ENCODE measurements around the gene SHANK2.

The SHANK2 gene

DNA sequence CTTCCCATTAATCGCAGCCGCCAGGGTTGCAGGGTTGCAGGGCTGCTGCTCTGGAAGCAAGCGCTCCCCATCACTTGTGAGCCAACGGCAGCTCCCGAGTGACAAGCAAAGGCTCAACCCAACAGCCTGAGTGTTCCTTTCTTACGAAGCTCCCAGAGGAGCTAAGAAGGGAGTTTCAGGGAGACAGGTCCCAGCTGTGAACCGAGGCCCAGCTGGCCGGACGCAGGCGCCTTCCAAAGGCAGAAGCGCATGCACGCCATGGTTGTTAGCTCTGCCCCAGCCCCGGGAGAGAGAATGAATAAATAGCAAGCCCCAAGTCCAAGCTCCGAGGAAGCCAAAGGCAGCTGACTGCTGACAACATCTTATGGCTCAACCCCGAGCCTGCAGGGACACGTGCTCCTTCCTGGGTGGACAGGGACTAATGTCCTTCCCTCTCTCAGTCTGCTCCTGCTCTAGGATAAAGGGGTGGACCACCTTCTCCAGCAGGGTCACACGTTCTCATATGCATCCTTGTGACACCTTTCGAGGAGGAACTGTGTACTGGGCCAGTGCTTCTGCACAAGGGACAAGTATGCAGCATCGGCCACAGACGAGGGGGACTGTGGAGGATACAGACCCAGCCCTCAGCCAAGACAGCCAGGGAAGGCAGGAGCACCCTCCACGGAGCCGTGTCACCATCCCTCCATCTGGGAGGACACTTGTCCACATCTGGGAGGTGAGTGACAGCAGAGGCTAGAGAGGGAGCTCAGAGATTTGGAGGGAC lies 29.9 kb downstream of the SHANK2 start:
- no peak for DNase-seq (ENCODE audit: low read depth in 2 of 2)

DNA sequence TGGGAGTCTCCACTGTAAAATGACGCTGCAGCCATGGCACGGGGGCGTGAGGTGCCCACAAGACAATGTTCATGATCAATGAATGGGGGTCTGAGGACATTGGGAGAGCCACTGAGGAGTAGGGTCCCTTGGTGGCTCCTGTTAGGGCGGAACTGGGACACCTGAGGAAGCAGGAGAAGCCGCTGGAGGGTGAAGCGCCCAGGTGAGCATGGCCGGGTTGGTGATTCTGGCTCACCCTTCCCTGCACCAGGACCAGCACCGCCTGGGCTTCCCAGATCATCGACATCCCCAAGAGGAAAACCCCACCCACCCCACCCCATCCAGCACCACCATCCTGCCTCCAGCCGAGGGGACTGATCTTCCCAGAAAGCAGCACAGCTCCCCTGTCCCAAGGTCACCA lies 30.6 kb downstream of the SHANK2 start:
- DNase-seq (ENCODE audit: low read depth in 2 of 2), result no peak

DNA sequence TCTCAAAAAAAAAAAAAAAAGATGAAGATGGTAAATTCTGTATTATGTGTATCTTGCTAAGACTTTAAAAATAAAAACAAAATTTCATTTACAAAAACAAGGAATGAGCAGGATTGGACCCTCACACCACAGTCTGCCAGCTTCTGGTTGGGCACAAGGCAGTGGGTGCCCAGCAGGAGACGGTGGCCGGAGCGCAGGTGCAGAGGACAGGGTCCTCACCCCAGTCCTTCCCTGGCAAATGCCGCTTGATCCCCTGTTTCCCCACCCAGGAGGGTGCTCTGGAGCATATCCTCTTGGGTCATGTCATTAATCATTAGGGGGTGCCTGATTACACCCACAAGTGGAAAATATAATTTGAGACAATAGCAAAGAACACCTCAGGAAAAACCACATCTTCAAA lies 31.2 kb downstream of the SHANK2 start:
- no peak for DNase-seq (ENCODE audit: low read depth in 2 of 2)

DNA sequence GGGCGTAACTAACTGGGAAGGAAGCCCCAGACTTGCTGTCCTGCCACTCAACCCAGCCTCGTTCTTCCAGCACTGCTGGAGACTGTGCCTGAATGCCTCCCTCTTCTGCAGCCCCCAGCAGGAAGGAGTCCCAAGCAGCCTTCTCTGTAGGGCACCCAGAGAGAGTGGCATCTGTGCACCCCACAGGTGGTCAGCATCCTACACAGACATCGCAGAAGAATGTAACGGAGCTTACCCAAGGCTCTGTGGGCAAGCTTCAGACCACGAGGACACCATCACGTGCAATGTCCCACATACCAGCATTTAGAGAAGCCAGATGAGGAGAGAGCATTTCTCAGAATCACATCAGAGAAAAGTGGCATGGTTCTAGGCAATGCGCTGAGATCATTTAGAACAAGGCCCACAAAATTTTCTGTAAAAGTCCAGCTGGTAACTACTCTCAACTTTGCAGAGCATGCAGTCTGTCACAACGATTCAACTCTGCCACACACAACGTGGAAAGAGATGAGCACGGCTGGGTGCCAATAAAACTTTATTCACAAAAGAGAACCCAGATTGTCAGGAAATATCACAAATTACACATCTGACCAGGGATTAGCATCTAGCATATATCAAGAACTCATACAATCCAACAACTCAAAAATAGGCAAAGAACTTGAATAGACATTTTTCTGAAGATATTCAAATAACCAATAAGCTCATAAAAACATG lies 33.4 kb downstream of the SHANK2 start:
- DNase-seq (ENCODE audit: low read depth in 2 of 2), result no peak

DNA sequence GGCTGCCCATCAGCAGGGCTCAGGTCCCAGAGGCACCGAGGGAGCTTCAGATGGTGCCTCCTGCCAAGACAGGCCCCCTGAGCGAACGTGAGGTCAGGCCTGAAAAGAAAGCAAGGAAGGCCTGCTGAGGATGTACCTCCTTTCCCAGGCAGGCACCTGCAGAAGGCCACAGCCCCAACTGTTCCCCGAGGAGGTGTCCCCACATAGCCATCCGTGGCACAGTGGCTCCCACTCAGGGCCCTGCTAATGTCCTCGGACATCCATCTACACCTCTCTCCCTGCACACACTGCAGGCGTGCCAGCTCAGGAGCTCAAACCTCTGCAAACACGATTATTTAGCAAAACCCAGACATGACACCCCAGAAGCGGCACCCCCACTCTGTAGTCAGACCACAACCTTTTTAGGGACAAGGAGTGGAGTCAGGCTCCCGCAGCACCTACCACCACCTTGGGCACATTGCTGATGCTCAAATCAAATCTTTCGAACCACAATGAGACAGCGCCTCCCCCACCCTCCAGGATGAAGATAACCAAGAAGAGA lies 36.9 kb downstream of the SHANK2 start:
- DNase-seq (ENCODE audit: low read depth in 2 of 2), result no peak

DNA sequence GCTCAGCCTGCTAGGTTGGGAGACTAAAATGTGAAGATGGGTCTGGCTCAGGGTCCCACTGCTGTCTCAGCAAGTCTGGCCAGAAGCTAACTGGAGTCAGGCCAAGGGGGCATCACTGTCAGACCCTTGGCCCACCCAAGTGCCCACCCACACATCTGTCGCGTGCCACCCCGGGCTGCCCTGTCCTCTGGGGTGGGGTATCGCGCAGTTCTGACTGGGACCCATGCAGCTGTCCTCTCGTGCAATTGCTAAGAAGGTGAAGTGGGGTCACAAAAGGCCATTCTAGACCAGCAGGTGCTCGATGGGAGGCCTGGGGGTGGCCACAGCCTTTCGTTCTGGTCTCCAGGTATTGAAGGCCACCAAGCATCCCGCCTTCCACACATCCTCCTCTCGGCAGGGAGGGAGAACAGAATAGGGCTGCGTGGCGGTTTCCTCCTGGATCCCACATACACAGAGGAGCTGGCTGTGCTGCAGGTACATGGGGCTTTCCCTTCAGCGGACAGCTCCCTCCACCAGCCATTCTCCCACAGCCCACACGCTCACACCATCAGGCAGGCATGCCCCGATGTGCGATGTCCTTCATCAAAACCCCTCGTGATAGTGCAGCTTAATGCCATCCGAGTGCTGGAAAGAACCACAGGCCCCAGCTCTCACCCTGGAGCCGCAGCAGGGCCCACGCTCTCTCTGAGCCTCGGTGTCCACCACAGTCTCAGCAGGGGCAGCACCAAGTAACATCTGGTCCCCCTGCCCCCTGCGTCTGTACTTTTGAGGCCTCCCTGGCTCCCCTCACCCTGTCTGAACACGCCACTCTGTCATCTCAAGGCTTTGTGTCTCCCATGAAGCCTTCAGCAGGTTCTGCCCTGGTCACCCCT lies 37.6 kb downstream of the SHANK2 start:
- no peak for DNase-seq (ENCODE audit: low read depth in 2 of 2)

- DNase-seq (ENCODE audit: low read depth in 2 of 2), result no peak
These were observed 38.5 kb downstream of the SHANK2 start for GRCh38 chr11:71213696-71214552.

- no peak for DNase-seq (ENCODE audit: low read depth in 2 of 2)
These were observed 39.4 kb downstream of the SHANK2 start for GRCh38 chr11:71212871-71213559.

GRCh38 chr11:71211631-71212030 lies 40.7 kb downstream of the SHANK2 start:
- no peak for DNase-seq (ENCODE audit: low read depth in 2 of 2)

- DNase-seq (ENCODE audit: low read depth in 2 of 2), result no peak
These were observed 41.5 kb downstream of the SHANK2 start for GRCh38 chr11:71210861-71211260.

DNA sequence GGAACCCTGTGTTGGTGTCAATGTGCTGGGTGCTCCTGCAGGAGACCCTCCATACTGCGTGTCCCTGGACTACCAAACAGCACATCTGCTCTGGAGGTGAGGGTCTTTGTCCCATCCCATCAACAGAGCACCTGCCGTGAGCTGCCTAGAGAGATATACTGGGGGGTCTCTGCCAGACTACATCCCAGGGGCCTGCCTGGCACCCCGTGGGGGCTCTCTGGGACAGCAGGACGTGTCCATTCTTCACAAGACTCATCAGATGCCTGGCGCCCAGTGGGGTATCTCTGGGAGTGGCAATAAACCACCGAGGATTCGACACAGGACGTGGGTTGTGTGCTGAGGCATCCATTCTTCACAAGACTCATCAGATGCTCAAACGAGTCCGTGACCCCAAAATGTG lies 42.7 kb downstream of the SHANK2 start:
- DNase-seq (ENCODE audit: low read depth in 2 of 2), result no peak

GRCh38 chr11:71209181-71209580 lies 43.2 kb downstream of the SHANK2 start:
- DNase-seq (ENCODE audit: low read depth in 2 of 2), result no peak

- DNase-seq (ENCODE audit: low read depth in 2 of 2), result no peak
These were observed 44.2 kb downstream of the SHANK2 start for GRCh38 chr11:71208011-71208774.

DNA sequence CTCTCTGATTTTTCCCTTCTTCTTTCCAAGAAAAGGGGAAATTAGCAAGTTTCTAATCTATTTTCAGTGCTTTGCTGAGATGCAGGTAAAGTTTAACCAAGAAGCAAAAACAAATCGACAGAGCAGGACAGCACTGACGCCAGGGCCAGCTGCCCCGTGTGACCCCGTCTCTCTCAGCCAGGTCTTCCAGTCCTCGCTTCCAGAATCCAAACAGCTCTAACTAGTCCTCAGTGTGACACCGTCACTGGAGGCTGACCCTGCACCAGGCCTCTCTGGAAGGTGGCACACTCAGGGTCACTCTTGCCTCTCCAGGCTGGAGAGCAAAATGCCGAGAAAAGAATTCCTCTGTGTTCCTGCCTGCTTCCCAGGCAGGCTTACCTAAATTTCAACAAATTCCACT lies 44.8 kb downstream of the SHANK2 start:
- no peak for DNase-seq (ENCODE audit: low read depth in 2 of 2)

GRCh38 chr11:71206186-71206585 lies 46.2 kb downstream of the SHANK2 start:
- no peak for DNase-seq (ENCODE audit: low read depth in 2 of 2)

DNA sequence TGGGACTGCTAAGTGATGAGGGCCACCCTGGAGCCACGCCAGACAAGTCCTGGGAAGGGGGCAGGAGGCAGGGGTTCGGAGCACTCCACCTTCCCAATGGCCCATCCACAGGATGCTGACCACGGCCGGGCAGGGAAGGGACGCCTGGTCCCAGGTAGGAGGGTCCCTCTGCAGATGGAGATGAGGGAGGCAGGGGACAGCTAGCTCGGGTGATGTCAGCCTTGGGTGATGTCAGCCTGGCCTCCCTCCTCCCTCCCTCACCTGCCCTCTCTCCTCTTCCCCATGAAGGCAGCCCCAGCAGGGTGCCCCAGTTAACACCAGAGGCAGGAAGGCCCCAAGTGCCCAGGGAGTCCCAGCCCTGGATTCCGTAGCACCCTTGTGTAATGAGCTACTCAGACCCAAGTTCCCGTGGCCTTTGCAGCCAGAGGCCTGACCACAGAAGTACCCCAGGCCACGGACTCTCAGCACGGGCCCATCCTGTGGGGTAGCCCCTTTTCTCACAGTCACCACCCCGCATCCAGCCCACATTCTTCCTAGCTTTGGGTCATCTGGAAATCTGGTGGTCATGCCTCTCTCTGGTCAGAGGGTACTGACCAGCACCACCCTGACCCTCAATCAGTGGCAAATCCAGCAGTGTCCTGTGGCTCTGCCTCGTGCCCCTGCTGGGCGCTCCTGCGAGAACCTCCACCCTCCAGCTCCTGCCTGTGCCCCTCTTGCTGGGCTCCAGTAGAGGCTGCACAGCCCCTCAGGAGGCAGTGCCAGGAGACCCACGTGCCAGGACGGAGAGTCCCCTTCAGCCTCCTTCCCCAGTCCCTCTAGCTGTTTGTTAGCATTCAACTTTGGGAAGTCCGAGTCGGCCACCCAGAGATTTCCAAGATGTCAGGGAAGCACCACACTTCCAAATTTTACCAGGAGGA lies 47.4 kb downstream of the SHANK2 start:
- no peak for DNase-seq (ENCODE audit: low read depth in 2 of 2)

- no peak for DNase-seq (ENCODE audit: low read depth in 2 of 2)
These were observed 48.1 kb downstream of the SHANK2 start for GRCh38 chr11:71204294-71204693.

DNA sequence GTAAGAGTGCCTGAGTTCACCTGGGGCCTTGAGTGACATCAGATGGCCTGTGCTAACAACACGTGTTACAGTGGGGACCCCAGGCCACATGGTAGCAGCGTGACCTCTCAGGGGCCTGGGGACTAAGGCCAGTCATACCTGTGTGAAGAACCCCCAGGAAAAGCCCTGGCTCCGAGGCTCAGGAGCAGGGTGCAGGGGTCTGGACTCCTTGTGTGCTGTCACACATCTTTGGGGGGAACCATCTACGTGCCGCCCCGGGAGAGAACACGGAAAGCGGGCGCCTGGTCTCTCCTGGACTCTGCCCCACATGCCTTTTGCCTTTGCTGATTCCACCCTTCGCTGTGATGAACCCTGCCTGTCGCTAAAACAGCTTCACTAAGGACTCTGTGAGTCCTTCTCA lies 48.7 kb downstream of the SHANK2 start:
- no peak for DNase-seq (ENCODE audit: low read depth in 2 of 2)

GRCh38 chr11:71202966-71203365 lies 49.4 kb downstream of the SHANK2 start:
- DNase-seq (ENCODE audit: low read depth in 2 of 2), result no peak
